Breast epithelium (tissue), 4 donors: Measurements from ENCODE around the gene FMR1. TPM values are rescaled to one million over a fixed set of nuclear protein-coding genes. Genes with fewer than 3 reads are reported as not detected.

Source experiments
- DNase-seq, 2 donors: peaks; one replicate each; pipeline ENCODE4 v3.0.0-alpha.2; 2019; ENCODE audit warnings: low spot score in 2 of 2
- H3K27ac ChIP-seq, 2 donors: fragments of 200-600 bp; sonication (generic) in 1 of 2; one replicate each; pipeline ENCODE4 v1.5.1; 2016 to 2019; ENCODE audit warnings: mild to moderate bottlenecking in 1 of 2
- H3K27me3 ChIP-seq, 2 donors: fragments of 200-600 bp; sonication (generic) in 1 of 2; one replicate each; pipeline versions ENCODE4 v1.5.1 to v1.6.0; 2017 to 2019; ENCODE audit warnings: control low read depth in 1 of 2, mild to moderate bottlenecking in 1 of 2
- H3K36me3 ChIP-seq: fragments of 200-600 bp; one replicate; pipeline ENCODE4 v1.5.1; 2019
- H3K4me1 ChIP-seq, 2 donors: fragments of 200-600 bp; sonication (generic); one replicate each; pipeline ENCODE4 v1.5.1; 2016 to 2019; ENCODE audit warnings: control low read depth in 1 of 2
- H3K4me3 ChIP-seq, 3 donors: fragments of 200-600 bp; sonication (generic); 1 replicate in 2 of 3; 2 replicates in 1 of 3; pipeline ENCODE4 v1.5.1; 2016 to 2019; ENCODE audit warnings: mild to moderate bottlenecking in 3 of 3, moderate library complexity in 2 of 3
- H3K9me3 ChIP-seq, 2 donors: fragments of 200-600 bp; sonication (generic) in 1 of 2; one replicate each; pipeline ENCODE4 v1.5.1; 2016 to 2019; ENCODE audit warnings: control low read depth in 1 of 2
- POLR2A ChIP-seq: fragments of 450-650 bp; IDR thresholded peaks from one replicate; pipeline ENCODE4 v1.6.1; 2016; ENCODE audit warnings: antibody characterized with exemption, mild to moderate bottlenecking, moderate library complexity
- POLR2AphosphoS5 ChIP-seq, 3 donors: sonication (generic); formaldehyde crosslinking; IDR thresholded peaks; one replicate each; pipeline ENCODE4 v1.6.1; 2017; ENCODE audit warnings: antibody characterized with exemption in 3 of 3
- intact Hi-C: fragments of 100-400 bp; cut with DNase I; formaldehyde crosslinking; loops from one replicate; pipeline ENCODE4 v1.15.1; 2023; ENCODE audit warnings: low total_unique reads
- total RNA-seq, 3 donors: library from RNA; depleted of rRNA; stranded (reverse); fragments of >200 nt; gene quantifications; one replicate each; pipeline ENCODE4 v1.1.0, GENCODE V29; 2016
- TF ChIP-seq, protein P1 (sequence below), 3 donors: fragments of 450-650 bp; IDR thresholded peaks; one replicate each; pipeline ENCODE4 v1.5.1; 2016 to 2017; ENCODE audit warnings: antibody characterized with exemption in 3 of 3, mild to moderate bottlenecking in 3 of 3, moderate library complexity in 3 of 3

FMR1 gene
- total RNA-seq, 3 donors from 2014 or later, result 38.7 to 52.4 (median 40.0) TPM

GRCh38 chrX:147962476-147962875 lies 50.8 kb downstream of the FMR1 start:
- no peak for DNase-seq
- Histone ChIP-seq H3K4me1 (no peaks in the 10 kb centered on the region), H3K9me3 (peaks cover 0 to 25% of the 10 kb centered on the region in 2 donors), H3K27ac (no peak overlapping the region), H3K4me3 (no peak overlapping the region), H3K36me3 (no peaks in the 10 kb centered on the region), H3K27me3 (peaks cover 0 to 8% of the 10 kb centered on the region in 2 donors)
- intact Hi-C loops, result no loop called here
- no peak for TF ChIP-seq POLR2AphosphoS5 (IDR thresholded peaks at IDR 0.05)
- TF ChIP-seq POLR2A, result no peak
- TF ChIP-seq, protein P1, sequence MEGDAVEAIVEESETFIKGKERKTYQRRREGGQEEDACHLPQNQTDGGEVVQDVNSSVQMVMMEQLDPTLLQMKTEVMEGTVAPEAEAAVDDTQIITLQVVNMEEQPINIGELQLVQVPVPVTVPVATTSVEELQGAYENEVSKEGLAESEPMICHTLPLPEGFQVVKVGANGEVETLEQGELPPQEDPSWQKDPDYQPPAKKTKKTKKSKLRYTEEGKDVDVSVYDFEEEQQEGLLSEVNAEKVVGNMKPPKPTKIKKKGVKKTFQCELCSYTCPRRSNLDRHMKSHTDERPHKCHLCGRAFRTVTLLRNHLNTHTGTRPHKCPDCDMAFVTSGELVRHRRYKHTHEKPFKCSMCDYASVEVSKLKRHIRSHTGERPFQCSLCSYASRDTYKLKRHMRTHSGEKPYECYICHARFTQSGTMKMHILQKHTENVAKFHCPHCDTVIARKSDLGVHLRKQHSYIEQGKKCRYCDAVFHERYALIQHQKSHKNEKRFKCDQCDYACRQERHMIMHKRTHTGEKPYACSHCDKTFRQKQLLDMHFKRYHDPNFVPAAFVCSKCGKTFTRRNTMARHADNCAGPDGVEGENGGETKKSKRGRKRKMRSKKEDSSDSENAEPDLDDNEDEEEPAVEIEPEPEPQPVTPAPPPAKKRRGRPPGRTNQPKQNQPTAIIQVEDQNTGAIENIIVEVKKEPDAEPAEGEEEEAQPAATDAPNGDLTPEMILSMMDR (IDR thresholded peaks at IDR 0.05), result no peak

DNA sequence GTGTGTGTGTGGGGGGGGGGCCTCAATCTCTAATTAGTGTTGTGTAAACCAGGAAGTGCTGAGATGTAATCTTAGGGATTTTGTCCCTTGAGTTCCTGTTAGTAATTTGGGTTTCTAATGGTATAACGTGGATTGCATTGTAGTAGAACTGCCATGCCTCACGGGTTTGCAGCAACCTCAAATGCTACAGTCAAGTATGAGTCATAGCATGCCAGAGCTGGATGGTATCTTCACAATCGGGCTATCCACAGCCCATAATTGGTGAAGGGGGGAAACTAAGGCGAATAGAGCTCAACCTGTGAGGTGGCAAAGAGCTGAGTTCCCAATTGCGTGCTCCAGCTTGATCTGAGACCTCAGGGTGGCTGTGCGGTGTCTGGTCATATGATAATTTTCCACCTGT lies 67.2 kb downstream of the FMR1 start:
- Histone ChIP-seq H3K27ac (no peak overlapping the region), H3K4me3 (no peak overlapping the region), H3K9me3 (peaks cover 0 to 4% of the 10 kb centered on the region in 2 donors), H3K36me3 (no peaks in the 10 kb centered on the region), H3K27me3 (no peaks in the 10 kb centered on the region), H3K4me1 (no peaks in the 10 kb centered on the region)
- no peak for DNase-seq
- intact Hi-C loops, result no loop called here
- TF ChIP-seq POLR2A, result no peak
- TF ChIP-seq, protein P1 (IDR thresholded peaks at IDR 0.05), result no peak

DNA sequence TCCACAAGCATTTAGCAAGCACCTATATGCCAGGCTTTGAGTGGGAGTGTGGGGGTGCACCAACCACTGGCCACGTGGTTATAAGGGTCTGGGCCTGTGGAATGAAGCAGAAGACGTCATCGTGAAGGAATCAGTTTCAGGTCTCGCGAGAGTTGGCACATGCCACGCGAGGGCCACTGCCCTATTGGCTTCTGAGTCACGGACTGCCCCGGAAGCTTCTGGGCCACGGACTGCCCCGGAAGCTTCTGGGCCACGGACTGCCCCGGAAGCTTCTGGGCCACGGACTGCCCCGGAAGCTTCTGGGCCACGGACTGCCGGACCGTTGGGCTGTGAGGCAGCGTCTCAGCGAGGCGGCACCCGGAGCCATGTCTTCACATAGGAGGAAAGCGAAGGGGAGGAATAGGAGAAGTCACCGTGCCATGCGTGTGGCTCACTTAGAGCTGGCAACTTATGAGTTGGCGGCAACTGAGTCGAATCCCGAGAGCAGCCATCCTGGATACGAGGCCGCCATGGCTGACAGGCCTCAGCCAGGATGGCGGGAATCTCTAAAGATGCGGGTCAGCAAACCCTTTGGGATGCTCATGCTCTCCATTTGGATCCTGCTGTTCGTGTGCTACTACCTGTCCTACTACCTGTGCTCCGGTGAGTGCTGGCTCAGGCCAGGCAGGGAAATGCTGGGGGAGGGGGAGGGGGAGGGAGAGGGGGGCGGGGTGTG lies 69.5 kb downstream of the FMR1 start, which contains the start of gene FMR1NB:
Gene FMR1NB (plus strand): TSS at position 300 of the 715 bp plus-strand sequence. CDS start 66 bp downstream, at position 366.
- intact Hi-C loops, result no loop called here
- Histone ChIP-seq H3K27me3 (no peaks in the 10 kb centered on the region), H3K4me1 (no peaks in the 10 kb centered on the region), H3K36me3 (no peaks in the 10 kb centered on the region), H3K4me3 (no peak within 1 kb of the TSS), H3K27ac (no peak within 1 kb of the TSS), H3K9me3 (peaks cover 0 to 4% of the 10 kb centered on the region in 2 donors)
- TF ChIP-seq POLR2AphosphoS5 (IDR thresholded peaks at IDR 0.05) (no peak), POLR2A (no peak)
- TF ChIP-seq, protein P1 (IDR thresholded peaks at IDR 0.05), result no peak
- no peak for DNase-seq

Other genes with a start within 250 kb of the FMR1 start
- not detected for gene FMR1NB, start 69.4 kb downstream of the FMR1 start, total RNA-seq